PC-9 (cell line): ENCODE results near the gene VAV3. TPM values are rescaled to one million over a fixed set of nuclear protein-coding genes. Genes with fewer than 3 reads are reported as not detected.

Source experiments
- BruUV-seq: library from RNA; stranded (reverse); fragments of 400-500 nt; replicated peaks from 2 replicates; lab custom pipeline; 2021; lab: Mats Ljungman, UMichigan
- CTCF ChIA-PET: fragments of 300-600 bp; sonication (Branson Sonifier 250); formaldehyde crosslinking; loops from one replicate; lab custom pipeline; 2022; ENCODE audit warnings: antibody characterized with exemption; lab: Charles Lee
- POLR2A ChIA-PET: fragments of 300-600 bp; sonication (Branson Sonifier 250); formaldehyde crosslinking; loops from one replicate; lab custom pipeline; 2022; ENCODE audit warnings: antibody characterized with exemption; ENCODE audit not compliant: unreplicated experiment; lab: Charles Lee
- DNase-seq, 2 experiments: peaks; one replicate each; pipeline versions ENCODE4 v3.0.0 to v3.0.0-alpha.2; 2015 to 2022; ENCODE audit warnings: mixed read lengths in 1 of 2
- H2AFZ ChIP-seq: fragments of 200-600 bp; sonication (generic); 2 replicates; pipeline ENCODE4 v1.8.1; 2017; ENCODE audit warnings: antibody characterized with exemption
- H3F3A ChIP-seq: fragments of 200-600 bp; sonication (generic); 2 replicates; pipeline ENCODE4 v1.8.1; 2017; ENCODE audit warnings: antibody characterized with exemption, mild to moderate bottlenecking, low read depth; ENCODE audit not compliant: insufficient read depth
- H3K27ac ChIP-seq: fragments of 200-600 bp; sonication (generic); 2 replicates; pipeline ENCODE4 v1.6.1; 2016; ENCODE audit warnings: mixed run types
- H3K27me3 ChIP-seq: fragments of 200-600 bp; sonication (generic); 2 replicates; pipeline ENCODE4 v1.6.1; 2016; ENCODE audit warnings: low read depth, mixed run types; ENCODE audit not compliant: insufficient read depth
- H3K36me3 ChIP-seq: fragments of 200-600 bp; sonication (generic); 2 replicates; pipeline ENCODE4 v1.6.1; 2016; ENCODE audit warnings: low read depth, mixed run types
- H3K4me1 ChIP-seq: fragments of 200-600 bp; sonication (generic); replicated peaks from 2 replicates; pipeline ENCODE4 v1.6.1; 2016; ENCODE audit warnings: mixed run types; ENCODE audit not compliant: insufficient read depth
- H3K4me2 ChIP-seq: fragments of 200-600 bp; sonication (generic); 2 replicates; pipeline ENCODE4 v1.6.1; 2017; ENCODE audit warnings: mixed run types
- H3K4me3 ChIP-seq: fragments of 200-600 bp; sonication (generic); 2 replicates; pipeline ENCODE4 v1.6.1; 2016; ENCODE audit warnings: mixed run types
- H3K79me2 ChIP-seq: fragments of 200-600 bp; sonication (generic); 2 replicates; pipeline ENCODE4 v1.6.1; 2017; ENCODE audit warnings: low read depth, mixed run types
- H3K9me2 ChIP-seq: fragments of 200-600 bp; sonication (generic); 2 replicates; pipeline ENCODE4 v1.8.1; 2017; ENCODE audit warnings: mild to moderate bottlenecking; ENCODE audit not compliant: insufficient read depth
- H3K9me3 ChIP-seq: fragments of 200-600 bp; sonication (generic); 2 replicates; pipeline ENCODE4 v1.8.1; 2016; ENCODE audit warnings: low read depth; ENCODE audit not compliant: insufficient read depth
- H4K20me1 ChIP-seq: fragments of 200-600 bp; sonication (generic); 2 replicates; pipeline ENCODE4 v1.8.1; 2017; ENCODE audit not compliant: insufficient read depth
- CTCF ChIP-seq: fragments of 200-600 bp; sonication (generic); conservative IDR thresholded peaks from 2 replicates; pipeline ENCODE4 v1.6.1; 2017; ENCODE audit warnings: mixed run types, antibody characterized with exemption, mild to moderate bottlenecking, moderate library complexity
- EZH2 ChIP-seq: fragments of 200-600 bp; sonication (generic); IDR thresholded peaks from 2 replicates; pipeline ENCODE4 v1.8.0; 2017; ENCODE audit warnings: antibody characterized with exemption, low read depth
- intact Hi-C: fragments of 100-400 bp; cut with micrococcal nuclease; formaldehyde crosslinking; loops from one replicate; pipeline ENCODE4 v1.10.0; 2022; ENCODE audit not compliant: unreplicated experiment
- total RNA-seq: library from RNA; stranded (reverse); gene quantifications from 2 replicates; pipeline ENCODE4 v1.2.3, GENCODE V29; 2021

The VAV3 gene
- total RNA-seq, 1 experiment from 2014 or later: 1.7 TPM

GRCh38 chr1:107760065-107760464, 204.9 kb downstream of the VAV3 start:
- TF ChIP-seq EZH2: no peak
- no peak for TF ChIP-seq CTCF
- Histone ChIP-seq H3K36me3 (no peaks in the 10 kb centered on the region), H3K9me3 (no peaks in the 10 kb centered on the region), H2AFZ (no peak overlapping the region), H3K9me2 (no peaks in the 10 kb centered on the region), H3K4me2 (no peak overlapping the region), H3K4me1 (no peaks in the 10 kb centered on the region), H3F3A (no peaks in the 10 kb centered on the region), H3K4me3 (no peak overlapping the region), H4K20me1 (no peaks in the 10 kb centered on the region), H3K27ac (no peak overlapping the region), H3K79me2 (no peaks in the 10 kb centered on the region), H3K27me3 (no peaks in the 10 kb centered on the region)
- no TSS peak for BruUV-seq
- intact Hi-C loops: no loop called here
- ChIA-PET CTCF (no interaction called here), POLR2A (no interaction called here)
- no peak for DNase-seq

GRCh38 chr1:107750364-107750959, 214.5 kb downstream of the VAV3 start:
- peak; percentile 44 to 50 for DNase-seq
- ChIA-PET POLR2A (no interaction called here), CTCF (no interaction called here)
- TF ChIP-seq EZH2: no peak
- TF ChIP-seq CTCF: peak; percentile 96
- H3K79me2 ChIP-seq: no peaks in the 10 kb centered on the region
- H3K36me3 ChIP-seq: no peaks in the 10 kb centered on the region
- BruUV-seq: no TSS peak
- no peak overlapping the region for H3K4me2 ChIP-seq
- intact Hi-C loops: loop anchor here (1.0 to 2.0 kb wide), 2 partner anchors 320 to 474 kb away; no protein-coding TSS in a partner anchor
- H2AFZ ChIP-seq: no peak overlapping the region
- no peaks in the 10 kb centered on the region for H3K4me1 ChIP-seq
- no peaks in the 10 kb centered on the region for H3F3A ChIP-seq
- H3K9me2 ChIP-seq: no peaks in the 10 kb centered on the region
- H3K9me3 ChIP-seq: no peaks in the 10 kb centered on the region
- no peaks in the 10 kb centered on the region for H3K27me3 ChIP-seq
- no peaks in the 10 kb centered on the region for H4K20me1 ChIP-seq
- H3K27ac ChIP-seq: no peak overlapping the region
- H3K4me3 ChIP-seq: no peak overlapping the region

- H4K20me1 ChIP-seq: no peaks in the 10 kb centered on the region
- ChIA-PET POLR2A (interaction anchor here (0.6 kb wide), 1 partner anchor 317 kb away, joined by 4 read pairs; no protein-coding TSS in a partner anchor), CTCF (interaction anchor here (0.6 to 1.6 kb wide), 4 partner anchors 37 to 472 kb away, joined by 3 to 11 read pairs (median 3); no protein-coding TSS in a partner anchor)
- H3K27me3 ChIP-seq: no peaks in the 10 kb centered on the region
- H3K9me2 ChIP-seq: no peaks in the 10 kb centered on the region
- no peak overlapping the region for H3K4me2 ChIP-seq
- H3K4me1 ChIP-seq: no peaks in the 10 kb centered on the region
- intact Hi-C loops: loop anchor here (5.0 kb wide), 1 partner anchor 221 kb away; no protein-coding TSS in a partner anchor
- no peak overlapping the region for H3K4me3 ChIP-seq
- no peaks in the 10 kb centered on the region for H3K9me3 ChIP-seq
- no peaks in the 10 kb centered on the region for H3K36me3 ChIP-seq
- H2AFZ ChIP-seq: no peak overlapping the region
- peak; percentile 78 for TF ChIP-seq CTCF
- TF ChIP-seq EZH2: no peak
- no peaks in the 10 kb centered on the region for H3K79me2 ChIP-seq
- no peak for DNase-seq
- no peak overlapping the region for H3K27ac ChIP-seq
- H3F3A ChIP-seq: no peaks in the 10 kb centered on the region
- no TSS peak for BruUV-seq
Measured at GRCh38 chr1:107748531-107748930, 216.4 kb downstream of the VAV3 start.
